HG03432 (cell line): Measurements from ENCODE around the gene GCN1.
"Not testable (repeated sequence)": the region's sequence is repeated elsewhere in the genome, so short reads cannot be mapped to it uniquely, and the experiment has no call there.

Source experiments
- ATAC-seq: cut with Tn5 transposase; IDR thresholded peaks from one replicate; pipeline ENCODE4 v1.9.1; 2021; ENCODE audit warnings: mild to moderate bottlenecking, moderate library complexity; ENCODE audit not compliant: unreplicated experiment

GCN1 gene

GRCh38 chr12:120214626-120215356, 20.3 kb upstream of the GCN1 start:
- ATAC-seq: no peak

- ATAC-seq: no peak
Observed at GRCh38 chr12:120213758-120214157, 19.2 kb upstream of the GCN1 start.

- ATAC-seq: not testable (repeated sequence)
Observed at GRCh38 chr12:120213182-120213581, 18.7 kb upstream of the GCN1 start.

GRCh38 chr12:120212301-120212700, 17.8 kb upstream of the GCN1 start:
- ATAC-seq: no peak

- ATAC-seq: no peak
Observed at GRCh38 chr12:120211904-120212283, 17.4 kb upstream of the GCN1 start.

GRCh38 chr12:120211243-120211903, 16.9 kb upstream of the GCN1 start:
- ATAC-seq: no peak

GRCh38 chr12:120209851-120210250, 15.3 kb upstream of the GCN1 start:
- ATAC-seq: no peak

- ATAC-seq: no peak
Observed at GRCh38 chr12:120207227-120207626, 12.7 kb upstream of the GCN1 start.

GRCh38 chr12:120206781-120207180, 12.3 kb upstream of the GCN1 start:
- ATAC-seq: not testable (repeated sequence)

GRCh38 chr12:120206228-120206627, 11.7 kb upstream of the GCN1 start:
- ATAC-seq: no peak

GRCh38 chr12:120204171-120204570, 9.7 kb upstream of the GCN1 start:
- ATAC-seq: no peak

GRCh38 chr12:120200364-120200800, 5.9 kb upstream of the GCN1 start:
- no peak for ATAC-seq

GRCh38 chr12:120199595-120200306, 5.2 kb upstream of the GCN1 start:
- no peak for ATAC-seq

- ATAC-seq: no peak
Observed at GRCh38 chr12:120199025-120199424, 4.5 kb upstream of the GCN1 start.

- ATAC-seq: no peak
Observed at GRCh38 chr12:120197542-120197887, 3.0 kb upstream of the GCN1 start.

GRCh38 chr12:120196817-120197541, 2.5 kb upstream of the GCN1 start:
- not testable (repeated sequence) for ATAC-seq

- no peak for ATAC-seq
Observed at GRCh38 chr12:120196363-120196762, 1.8 kb upstream of the GCN1 start.

GRCh38 chr12:120194226-120194533, 335 bp downstream of the GCN1 start:
- ATAC-seq: no peak

- not testable (repeated sequence) for ATAC-seq
Observed at GRCh38 chr12:120193286-120193685, 1.2 kb downstream of the GCN1 start.

- no peak for ATAC-seq
Observed at GRCh38 chr12:120190985-120191480, 3.5 kb downstream of the GCN1 start.

- no peak for ATAC-seq
Observed at GRCh38 chr12:120190386-120190785, 4.1 kb downstream of the GCN1 start.
